ENCODE results near the gene CPEB3.

- no peak for TF ChIP-seq EZH2 (IDR thresholded peaks at IDR 0.05)
- TF ChIP-seq POLR2AphosphoS5 (IDR thresholded peaks at IDR 0.05; ENCODE audit: borderline replicate concordance, low read depth, low read length): no peak
- no peak for TF ChIP-seq FOXP2 (optimal IDR thresholded peaks at IDR 0.05; ENCODE audit: control extremely low read depth, extremely low read length, insufficient read depth)
Observed at GRCh38 chr10:92014620-92015019, 276.3 kb downstream of the CPEB3 start.
